GM18505 (cell line): Measurements from ENCODE around the gene GLI2.

Experiments used
- ATAC-seq: cut with Tn5 transposase; IDR thresholded peaks from one replicate; pipeline ENCODE4 v1.9.1; 2021; ENCODE audit not compliant: unreplicated experiment
- POLR2A ChIP-seq: IDR thresholded peaks from 4 replicates; pipeline ENCODE4 v1.6.1; 2011; ENCODE audit warnings: borderline replicate concordance; ENCODE audit not compliant: insufficient read depth, insufficient read length; ENCODE audit errors: extremely low read depth

GLI2 gene

DNA sequence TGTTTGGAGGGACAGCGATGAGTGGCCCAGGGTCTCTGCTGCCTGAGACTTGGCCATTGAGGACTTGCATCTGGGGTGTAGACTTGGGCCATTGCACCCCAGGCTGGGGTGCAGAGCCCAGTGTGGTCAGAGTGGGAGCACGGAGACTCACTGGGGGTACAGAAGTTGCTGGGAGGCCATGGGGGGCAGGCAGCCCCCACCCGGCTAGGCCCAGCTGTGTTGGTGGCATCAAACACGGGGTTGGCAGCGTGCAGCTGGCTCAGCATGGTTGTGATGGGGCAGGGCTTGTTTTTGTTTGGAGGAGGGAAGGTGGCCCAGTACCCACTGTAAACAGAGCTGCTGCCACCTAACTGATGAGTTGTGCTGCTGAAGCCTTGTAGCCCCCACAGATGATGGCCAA, 42.1 kb downstream of the GLI2 start:
- ATAC-seq, result no peak
- no peak for TF ChIP-seq POLR2A

DNA sequence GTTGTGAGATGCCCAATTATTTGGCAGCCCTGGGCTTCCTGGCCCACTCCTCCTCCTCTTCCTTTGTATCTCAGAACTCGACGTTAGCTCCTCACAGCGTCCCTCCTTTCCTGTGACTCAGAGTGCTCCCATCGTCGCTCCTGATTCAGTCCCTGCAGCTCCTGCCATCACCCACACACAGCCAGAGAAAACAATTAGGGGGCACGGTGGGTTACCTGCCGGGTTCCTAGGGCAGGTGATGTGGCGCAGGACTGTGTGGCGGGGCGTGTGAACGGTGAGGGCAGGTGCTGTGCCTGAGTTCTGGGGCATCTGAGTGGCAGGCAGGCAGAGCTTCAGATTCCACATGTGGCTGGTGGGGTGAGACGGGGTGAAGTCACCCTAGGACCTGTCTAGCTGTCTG, 42.6 kb downstream of the GLI2 start:
- TF ChIP-seq POLR2A, result no peak
- ATAC-seq, result no peak

DNA sequence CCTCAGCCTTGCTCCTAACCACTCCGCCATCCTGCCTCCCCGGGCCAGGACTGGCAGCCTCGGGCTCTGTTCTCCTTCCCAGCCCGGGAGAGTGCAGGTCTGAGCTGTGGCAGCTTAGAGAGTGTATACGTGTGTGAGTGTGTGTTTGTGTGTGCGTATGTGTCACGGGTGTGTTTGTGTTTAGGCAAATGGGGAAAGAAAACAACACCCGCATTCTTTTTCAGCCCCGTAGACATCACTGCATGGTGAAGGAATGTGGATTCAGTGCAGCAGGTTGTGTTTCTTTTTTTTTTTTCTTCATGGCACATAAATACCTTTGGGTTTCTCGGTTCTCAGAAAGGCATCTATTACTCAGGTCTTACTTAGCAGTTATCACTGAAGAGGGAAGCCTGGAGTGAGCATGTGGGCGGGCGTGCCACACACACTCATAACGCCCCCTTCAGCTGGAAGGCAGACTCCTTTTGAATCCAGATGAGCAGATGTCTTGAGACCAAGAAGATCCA, 44.2 kb downstream of the GLI2 start:
- no peak for TF ChIP-seq POLR2A
- no peak for ATAC-seq

DNA sequence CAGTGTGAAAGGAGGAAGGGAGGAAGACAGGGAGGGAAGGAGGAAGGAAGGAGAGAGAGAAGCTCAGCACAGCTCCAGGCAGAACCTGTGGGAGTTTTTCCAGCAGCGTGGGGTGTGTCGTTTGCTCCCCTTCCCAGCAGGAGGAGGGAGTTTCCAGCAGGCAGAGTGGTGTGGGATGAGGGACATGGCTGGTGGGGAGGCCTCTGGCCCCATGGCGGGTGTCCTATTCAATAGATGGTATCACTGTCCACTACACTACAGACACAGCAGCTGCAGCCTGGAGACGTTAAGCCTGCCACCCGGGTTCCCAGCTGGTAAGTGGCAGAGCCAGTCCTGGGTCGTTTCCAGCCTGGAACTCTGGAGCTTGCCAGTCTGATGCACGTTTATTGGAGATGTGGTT, 44.7 kb downstream of the GLI2 start:
- no peak for TF ChIP-seq POLR2A
- ATAC-seq, result no peak

DNA sequence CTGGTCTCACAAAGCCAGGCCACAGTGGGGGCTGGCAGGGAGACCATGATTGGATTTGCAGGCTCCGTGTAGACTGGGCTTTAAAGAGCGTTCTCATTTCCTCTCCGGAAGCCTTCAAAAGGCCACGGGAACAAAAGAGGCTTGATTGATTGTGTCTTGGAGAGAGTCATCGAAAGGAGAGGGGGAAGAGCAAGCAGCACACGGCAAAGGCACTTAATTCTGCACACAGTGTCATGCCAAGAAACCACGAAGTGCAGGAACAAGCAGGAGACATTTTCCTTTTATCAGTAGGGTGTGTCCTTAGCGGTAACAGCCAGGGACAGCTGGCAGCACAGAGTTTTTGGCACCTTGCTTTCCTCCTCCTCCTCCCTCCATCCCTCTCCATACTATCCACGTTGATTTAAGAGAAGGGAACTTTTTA, 47.7 kb downstream of the GLI2 start:
- no peak for TF ChIP-seq POLR2A
- no peak for ATAC-seq

DNA sequence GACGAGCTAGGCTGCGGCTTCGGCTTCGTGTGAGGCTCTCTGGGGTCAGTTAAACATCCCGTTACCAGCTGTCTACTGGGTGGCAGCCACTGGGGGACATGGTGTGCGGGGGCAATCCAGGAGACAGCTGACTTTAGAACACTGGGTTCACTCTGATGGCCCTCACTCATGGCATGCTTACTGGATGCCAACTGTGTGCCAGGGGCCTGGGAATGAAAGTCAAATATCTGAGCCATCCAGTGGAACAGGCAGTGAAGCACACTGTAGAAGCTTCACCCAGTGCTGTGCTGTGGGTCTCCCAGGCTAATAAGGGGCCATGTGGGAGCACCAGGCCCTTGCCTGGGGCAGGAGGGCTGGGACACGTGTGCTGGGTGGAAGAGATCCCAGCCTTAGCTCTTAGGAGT, 48.3 kb downstream of the GLI2 start:
- no peak for TF ChIP-seq POLR2A
- no peak for ATAC-seq
